ENCODE data around the gene MTTP.

DNA sequence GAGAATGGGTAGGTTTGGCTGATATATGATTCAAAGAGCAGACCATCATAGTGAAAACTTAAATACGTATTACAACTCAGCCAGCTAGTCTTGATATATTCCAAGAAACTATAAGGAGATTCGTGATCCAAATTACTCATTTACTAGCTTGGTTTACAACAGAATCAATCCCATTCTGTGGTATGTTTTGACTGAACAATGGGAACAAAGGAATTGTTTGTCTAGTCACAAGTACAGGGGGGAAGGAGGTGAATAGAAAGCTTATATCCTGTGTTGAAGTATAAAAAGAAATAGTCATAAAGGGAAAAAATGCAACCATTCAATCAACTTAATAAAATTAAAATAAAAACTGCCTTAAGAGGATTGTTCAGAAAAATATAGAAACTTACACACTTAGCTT, 66.1 kb downstream of the MTTP start:
- no peak for TF ChIP-seq POLR2AphosphoS5 (IDR thresholded peaks at IDR 0.05; ENCODE audit: insufficient read depth in 1 of 2, low read depth in 1 of 2)
- no peak for TF ChIP-seq POLR2A (IDR thresholded peaks at IDR 0.05)
- TF ChIP-seq, protein P1, sequence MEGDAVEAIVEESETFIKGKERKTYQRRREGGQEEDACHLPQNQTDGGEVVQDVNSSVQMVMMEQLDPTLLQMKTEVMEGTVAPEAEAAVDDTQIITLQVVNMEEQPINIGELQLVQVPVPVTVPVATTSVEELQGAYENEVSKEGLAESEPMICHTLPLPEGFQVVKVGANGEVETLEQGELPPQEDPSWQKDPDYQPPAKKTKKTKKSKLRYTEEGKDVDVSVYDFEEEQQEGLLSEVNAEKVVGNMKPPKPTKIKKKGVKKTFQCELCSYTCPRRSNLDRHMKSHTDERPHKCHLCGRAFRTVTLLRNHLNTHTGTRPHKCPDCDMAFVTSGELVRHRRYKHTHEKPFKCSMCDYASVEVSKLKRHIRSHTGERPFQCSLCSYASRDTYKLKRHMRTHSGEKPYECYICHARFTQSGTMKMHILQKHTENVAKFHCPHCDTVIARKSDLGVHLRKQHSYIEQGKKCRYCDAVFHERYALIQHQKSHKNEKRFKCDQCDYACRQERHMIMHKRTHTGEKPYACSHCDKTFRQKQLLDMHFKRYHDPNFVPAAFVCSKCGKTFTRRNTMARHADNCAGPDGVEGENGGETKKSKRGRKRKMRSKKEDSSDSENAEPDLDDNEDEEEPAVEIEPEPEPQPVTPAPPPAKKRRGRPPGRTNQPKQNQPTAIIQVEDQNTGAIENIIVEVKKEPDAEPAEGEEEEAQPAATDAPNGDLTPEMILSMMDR (IDR thresholded peaks at IDR 0.05) = no peak
